ENCODE measurements around the gene CLIP4. TPM values are rescaled to one million over a fixed set of nuclear protein-coding genes. Genes with fewer than 3 reads are reported as not detected.

CLIP4 gene
- total and polyA plus RNA-seq, 2 experiments from 2014 or later: 4.2 to 7.0 TPM

GRCh38 chr2:29119211-29119610, 4.0 kb downstream of the CLIP4 start:
- no peak overlapping the region for H3K4me3 ChIP-seq
- H3K27me3 ChIP-seq: peaks cover 56% of the 10 kb centered on the region
- no peaks in the 10 kb centered on the region for H3K36me3 ChIP-seq
- no peaks in the 10 kb centered on the region for H3K9me3 ChIP-seq (ENCODE audit: low read depth)
- no peak for DNase-seq (ENCODE audit: low read depth in 1 of 2, low spot score in 1 of 2)
- H3K27ac ChIP-seq: no peak overlapping the region
- TF ChIP-seq, protein P1, sequence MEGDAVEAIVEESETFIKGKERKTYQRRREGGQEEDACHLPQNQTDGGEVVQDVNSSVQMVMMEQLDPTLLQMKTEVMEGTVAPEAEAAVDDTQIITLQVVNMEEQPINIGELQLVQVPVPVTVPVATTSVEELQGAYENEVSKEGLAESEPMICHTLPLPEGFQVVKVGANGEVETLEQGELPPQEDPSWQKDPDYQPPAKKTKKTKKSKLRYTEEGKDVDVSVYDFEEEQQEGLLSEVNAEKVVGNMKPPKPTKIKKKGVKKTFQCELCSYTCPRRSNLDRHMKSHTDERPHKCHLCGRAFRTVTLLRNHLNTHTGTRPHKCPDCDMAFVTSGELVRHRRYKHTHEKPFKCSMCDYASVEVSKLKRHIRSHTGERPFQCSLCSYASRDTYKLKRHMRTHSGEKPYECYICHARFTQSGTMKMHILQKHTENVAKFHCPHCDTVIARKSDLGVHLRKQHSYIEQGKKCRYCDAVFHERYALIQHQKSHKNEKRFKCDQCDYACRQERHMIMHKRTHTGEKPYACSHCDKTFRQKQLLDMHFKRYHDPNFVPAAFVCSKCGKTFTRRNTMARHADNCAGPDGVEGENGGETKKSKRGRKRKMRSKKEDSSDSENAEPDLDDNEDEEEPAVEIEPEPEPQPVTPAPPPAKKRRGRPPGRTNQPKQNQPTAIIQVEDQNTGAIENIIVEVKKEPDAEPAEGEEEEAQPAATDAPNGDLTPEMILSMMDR (IDR thresholded peaks at IDR 0.05; ENCODE audit: low read depth, low read length): no peak
- no peaks in the 10 kb centered on the region for H3K4me1 ChIP-seq (ENCODE audit: low read depth)

DNA sequence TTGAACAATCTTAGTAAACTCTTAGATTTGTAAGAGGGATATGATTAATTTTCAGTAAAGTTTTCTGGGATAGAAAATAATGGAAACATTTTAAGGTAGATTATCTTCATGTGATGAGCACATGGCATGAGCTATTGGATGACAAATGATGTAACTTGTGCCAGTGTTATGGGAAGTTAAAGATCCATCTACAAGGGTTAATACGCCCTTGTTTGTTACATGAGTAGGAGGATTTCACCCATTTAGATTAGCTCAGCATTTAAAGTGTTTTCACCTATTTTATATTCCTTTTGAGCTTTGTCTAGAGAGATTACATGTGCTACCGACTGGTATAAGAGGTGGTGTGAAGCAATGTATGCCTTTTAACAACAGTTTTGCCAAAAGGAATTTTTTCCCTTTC, 5.6 kb downstream of the CLIP4 start:
- H3K9me3 ChIP-seq (ENCODE audit: low read depth): no peaks in the 10 kb centered on the region
- no peaks in the 10 kb centered on the region for H3K36me3 ChIP-seq
- TF ChIP-seq, protein P1 (IDR thresholded peaks at IDR 0.05; ENCODE audit: low read depth, low read length): no peak
- no peak overlapping the region for H3K4me3 ChIP-seq
- DNase-seq (ENCODE audit: low read depth in 1 of 2, low spot score in 1 of 2): no peak
- H3K27me3 ChIP-seq: peaks cover 50% of the 10 kb centered on the region
- H3K27ac ChIP-seq: no peak overlapping the region
- H3K4me1 ChIP-seq (ENCODE audit: low read depth): no peaks in the 10 kb centered on the region

DNA sequence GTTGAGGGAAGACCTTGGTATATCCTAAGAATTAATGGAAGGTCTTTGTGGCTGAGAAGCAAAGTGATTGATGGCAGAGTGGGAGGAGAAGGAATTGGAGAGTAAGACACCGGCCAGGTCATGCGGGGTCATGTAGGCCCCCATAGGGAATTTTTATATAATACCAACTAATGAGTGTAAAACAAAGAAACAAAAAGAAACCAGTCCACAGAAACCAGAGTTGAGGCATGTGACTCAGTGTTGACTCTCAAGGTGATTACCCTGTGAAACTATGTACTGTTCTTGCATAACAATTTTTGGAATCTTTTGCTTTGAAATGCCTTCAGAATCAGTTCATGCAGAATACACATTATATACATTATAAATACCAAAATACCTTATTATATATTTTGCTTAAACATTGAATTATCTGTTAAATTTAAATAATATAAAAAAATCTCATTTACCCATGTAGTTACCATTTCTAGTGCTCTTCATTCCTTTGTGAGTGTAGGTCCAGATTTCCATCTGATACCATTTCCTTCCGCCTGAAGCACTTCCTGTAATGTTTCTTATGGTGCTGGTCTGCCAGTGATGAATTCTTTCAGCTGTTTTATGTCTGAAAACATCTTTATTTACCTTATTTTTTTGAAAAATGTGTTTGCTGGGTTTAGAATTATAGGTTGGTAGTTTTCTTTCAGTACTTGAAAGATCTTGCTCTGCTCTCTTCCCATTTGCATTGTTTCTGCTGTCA, 8.6 kb downstream of the CLIP4 start:
- no peaks in the 10 kb centered on the region for H3K36me3 ChIP-seq
- TF ChIP-seq, protein P1 (IDR thresholded peaks at IDR 0.05; ENCODE audit: low read depth, low read length): no peak
- no peak overlapping the region for H3K27ac ChIP-seq
- peak in 1 of 2 donors; percentile 73 for DNase-seq (ENCODE audit: low read depth in 1 of 2, low spot score in 1 of 2)
- H3K9me3 ChIP-seq (ENCODE audit: low read depth): no peaks in the 10 kb centered on the region
- peaks cover 24% of the 10 kb centered on the region for H3K27me3 ChIP-seq
- no peak overlapping the region for H3K4me3 ChIP-seq
- no peaks in the 10 kb centered on the region for H3K4me1 ChIP-seq (ENCODE audit: low read depth)

- H3K4me3 ChIP-seq: no peak overlapping the region
- H3K9me3 ChIP-seq (ENCODE audit: low read depth): no peaks in the 10 kb centered on the region
- DNase-seq (ENCODE audit: low read depth in 1 of 2, low spot score in 1 of 2): no peak
- H3K4me1 ChIP-seq (ENCODE audit: low read depth): no peaks in the 10 kb centered on the region
- H3K36me3 ChIP-seq: no peaks in the 10 kb centered on the region
- TF ChIP-seq, protein P1 (IDR thresholded peaks at IDR 0.05; ENCODE audit: low read depth, low read length): no peak
- no peak overlapping the region for H3K27ac ChIP-seq
- H3K27me3 ChIP-seq: peaks cover 17% of the 10 kb centered on the region
Measured at GRCh38 chr2:29124504-29124903, 9.3 kb downstream of the CLIP4 start.

DNA sequence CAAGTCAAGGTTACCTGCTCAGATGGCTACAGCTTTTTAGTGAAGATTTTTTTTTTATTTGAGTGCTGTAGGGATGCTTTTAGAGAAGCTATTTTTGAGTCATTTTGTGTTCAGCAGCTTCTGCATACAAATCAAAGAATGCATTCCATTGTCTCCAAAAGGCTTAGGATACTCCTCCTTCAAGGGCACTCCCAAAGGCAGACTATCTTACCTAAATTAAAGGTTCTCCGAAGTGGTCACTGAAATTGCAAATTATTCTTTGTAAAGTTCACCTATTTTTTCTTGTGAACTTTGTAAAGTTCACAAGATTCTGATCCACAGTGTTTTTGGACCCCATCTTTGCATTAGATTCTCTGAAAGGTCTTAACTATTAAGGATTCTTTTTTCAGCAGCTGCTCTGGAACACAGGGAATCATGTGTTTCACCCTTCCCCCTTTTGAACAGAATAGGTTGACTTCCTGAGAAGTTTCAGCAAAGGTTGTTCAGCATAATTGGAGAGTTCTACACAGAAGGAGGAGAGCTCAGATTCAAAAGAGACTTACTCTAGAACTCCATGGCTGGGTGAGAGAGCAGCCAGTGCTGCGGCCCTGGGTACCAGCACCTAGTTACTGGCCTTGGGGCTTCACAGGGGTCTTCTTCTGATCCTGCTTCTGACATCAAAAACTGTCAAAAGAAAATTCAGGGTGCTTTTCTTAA, 14.5 kb downstream of the CLIP4 start:
- H3K27ac ChIP-seq: peak overlapping the region; percentile 21
- peak in 1 of 2 donors; percentile 29 for DNase-seq (ENCODE audit: low read depth in 1 of 2, low spot score in 1 of 2)
- H3K4me1 ChIP-seq (ENCODE audit: low read depth): peaks cover 9% of the 10 kb centered on the region
- TF ChIP-seq, protein P1 (IDR thresholded peaks at IDR 0.05; ENCODE audit: low read depth, low read length): no peak
- H3K27me3 ChIP-seq: no peaks in the 10 kb centered on the region
- no peaks in the 10 kb centered on the region for H3K9me3 ChIP-seq (ENCODE audit: low read depth)
- H3K36me3 ChIP-seq: no peaks in the 10 kb centered on the region
- H3K4me3 ChIP-seq: no peak overlapping the region

Measured in cardiac muscle cell (in vitro differentiated cells and primary cell).